Iris pigment epithelial cell (primary cell): ENCODE measurements around the gene CHCHD6.

Source experiments
- DNase-seq: peaks from one replicate; pipeline ENCODE4 v3.0.0-alpha.2; 2011; ENCODE audit warnings: low read depth

CHCHD6 gene

GRCh38 chr3:126743781-126744180 is 39.7 kb downstream of the CHCHD6 start:
- no peak for DNase-seq

GRCh38 chr3:126745760-126746394 is 41.8 kb downstream of the CHCHD6 start:
- no peak for DNase-seq

DNA sequence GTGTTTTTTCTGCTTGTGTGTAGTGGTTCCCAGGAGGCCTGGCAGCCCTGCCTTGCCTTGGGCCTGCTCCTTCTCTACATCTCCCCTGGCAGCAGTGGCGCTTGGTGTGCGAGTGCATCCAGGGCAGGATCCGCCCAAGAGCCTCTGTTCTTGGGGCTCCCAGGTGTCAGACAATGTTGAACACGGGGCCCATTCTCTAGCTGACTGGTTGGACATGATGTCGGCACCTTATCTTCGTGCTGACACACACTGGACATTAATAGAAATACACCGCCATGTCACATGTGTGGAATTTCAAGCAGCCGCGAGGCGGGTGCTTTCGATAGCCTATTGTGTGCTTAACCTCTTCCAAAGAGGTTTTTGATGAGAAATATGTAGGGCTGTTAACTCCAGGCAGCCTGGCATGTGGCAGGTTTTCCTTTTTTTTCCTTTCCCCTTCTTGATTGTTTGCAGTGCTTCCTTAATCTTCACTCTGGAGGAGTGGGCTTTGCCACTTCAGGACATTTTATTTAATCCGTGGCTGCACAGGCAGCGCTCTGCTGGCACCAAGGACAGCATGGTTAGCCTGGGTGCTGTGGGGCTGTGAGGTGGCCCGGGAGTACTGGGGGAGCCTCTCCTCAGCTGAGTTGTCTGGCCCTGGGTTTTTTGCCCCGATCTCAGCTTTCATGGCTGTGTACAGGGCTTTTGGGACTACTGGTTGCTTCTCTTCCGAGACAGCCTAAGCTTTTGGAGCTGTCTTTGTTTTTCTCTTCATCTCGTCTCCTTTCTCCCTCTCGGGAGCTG is 42.5 kb downstream of the CHCHD6 start:
- peak; percentile 80 for DNase-seq

DNA sequence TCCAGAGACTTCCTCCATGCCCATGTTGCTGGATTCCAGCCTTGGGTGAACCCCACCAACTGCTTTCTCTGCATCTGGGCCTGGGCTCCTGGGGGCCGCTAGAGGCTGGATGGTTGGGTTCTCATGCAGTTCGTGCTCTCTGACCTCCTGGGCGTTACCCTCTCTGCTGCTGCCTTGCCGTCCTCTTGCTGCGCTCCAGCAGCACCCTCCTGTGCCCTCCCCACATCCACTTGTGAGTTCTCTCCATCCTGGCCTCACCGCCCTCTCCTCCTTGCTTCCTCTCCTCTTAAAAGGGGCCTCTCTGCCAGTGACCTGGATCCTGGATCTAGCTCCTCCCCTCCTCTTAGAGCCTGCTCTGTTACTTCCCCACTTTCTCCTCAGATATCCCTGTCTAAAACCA is 43.7 kb downstream of the CHCHD6 start:
- DNase-seq, result no peak

DNA sequence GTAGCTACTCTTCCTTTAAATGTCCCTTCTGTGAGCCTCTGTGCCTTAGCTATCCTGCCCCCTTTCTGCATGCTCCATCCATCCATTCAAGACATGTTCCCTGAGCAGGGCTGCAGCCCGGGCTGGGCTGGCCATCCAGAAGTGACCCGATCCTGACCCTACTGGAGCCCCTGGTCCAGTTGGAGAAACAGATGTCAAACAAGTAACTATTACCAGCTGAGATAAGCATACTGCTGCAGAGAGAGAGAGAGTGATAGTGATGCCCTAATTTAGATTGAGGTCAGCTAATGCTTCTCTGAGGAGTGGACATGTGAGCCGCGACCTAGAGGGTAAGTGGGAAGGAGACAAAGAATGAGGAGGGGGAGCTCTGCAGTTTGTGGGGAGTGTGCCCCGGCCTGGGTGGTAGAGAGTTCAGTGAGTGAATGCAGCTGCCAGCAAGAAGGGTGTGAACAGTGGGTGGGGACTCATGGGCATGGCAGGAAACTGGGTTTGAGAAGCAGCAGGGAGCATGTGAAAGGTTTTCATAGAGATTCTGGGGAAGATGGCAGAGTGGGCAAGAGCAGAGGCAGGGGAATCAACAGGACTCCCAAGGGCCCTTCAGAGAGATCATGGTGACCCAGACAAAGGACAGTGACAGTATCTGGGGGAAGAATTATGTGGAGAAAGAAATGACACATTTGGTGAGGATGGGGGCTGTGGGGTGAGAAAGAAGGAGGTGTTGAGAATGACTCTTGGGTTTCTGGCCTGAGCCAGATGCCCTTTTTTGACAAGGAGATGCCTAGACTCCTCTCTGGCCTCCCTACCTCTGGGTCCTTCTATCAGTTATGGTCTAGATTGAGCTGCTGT is 44.9 kb downstream of the CHCHD6 start:
- DNase-seq, result no peak

DNA sequence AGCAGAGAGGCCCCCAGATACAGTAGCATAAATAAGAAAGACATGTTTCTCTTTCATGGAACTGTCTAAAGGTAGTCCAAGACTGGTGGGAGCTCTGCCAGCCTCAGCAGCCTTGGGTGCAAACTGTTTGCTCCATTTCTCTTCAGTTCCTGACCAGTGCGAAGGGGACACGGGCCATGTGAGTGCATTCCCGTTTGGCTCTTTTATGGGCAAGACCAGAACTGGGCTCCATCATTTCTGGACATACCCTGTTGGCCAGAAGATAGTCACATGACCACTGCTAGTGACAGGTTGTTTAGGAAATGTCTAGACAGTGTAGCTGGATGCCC is 45.5 kb downstream of the CHCHD6 start:
- no peak for DNase-seq

DNA sequence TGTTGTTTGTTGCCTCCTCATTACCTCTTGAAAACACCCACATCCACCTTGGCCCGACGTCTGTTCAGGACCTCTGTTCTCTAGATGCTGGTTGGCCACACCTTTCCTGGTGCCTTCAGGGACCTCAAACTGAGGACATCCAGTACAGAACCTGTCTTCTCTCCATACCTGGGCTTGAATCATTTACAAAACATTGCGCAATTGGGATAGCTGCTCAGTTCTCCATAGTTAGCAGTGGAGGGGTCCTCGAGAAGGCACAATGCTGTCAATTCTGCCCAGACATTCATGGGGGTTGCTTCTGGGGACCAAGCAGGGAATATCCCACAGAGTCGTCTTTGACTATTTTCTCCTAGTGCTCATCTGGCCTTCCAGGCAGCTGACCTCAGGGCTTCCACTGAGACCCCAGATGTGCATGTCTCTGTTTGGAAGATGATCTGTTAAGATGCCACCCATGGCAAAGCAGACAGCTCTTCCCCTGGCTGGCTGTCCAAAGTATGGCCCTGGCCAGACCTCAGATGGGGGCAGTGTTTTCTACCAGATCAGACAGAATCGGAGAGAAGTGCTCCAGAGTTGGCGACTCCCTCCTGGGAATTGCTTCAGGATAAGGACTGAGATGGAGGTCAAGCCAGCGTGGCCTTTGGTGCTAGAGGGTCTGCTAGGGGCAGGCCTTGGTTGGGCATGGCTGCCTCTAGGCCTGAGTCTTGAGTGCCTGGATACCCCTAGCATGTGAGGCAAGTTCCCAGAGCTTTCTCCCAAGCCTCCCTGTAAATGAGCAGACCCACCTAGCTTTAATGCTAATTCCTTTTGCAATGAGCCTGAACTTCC is 46.1 kb downstream of the CHCHD6 start:
- no peak for DNase-seq

- no peak for DNase-seq
These were observed 46.7 kb downstream of the CHCHD6 start for GRCh38 chr3:126750756-126751121.

- DNase-seq, result no peak
These were observed 47.7 kb downstream of the CHCHD6 start for GRCh38 chr3:126751611-126752302.

- DNase-seq, result peak; percentile 71
These were observed 48.5 kb downstream of the CHCHD6 start for GRCh38 chr3:126752303-126753190.

DNA sequence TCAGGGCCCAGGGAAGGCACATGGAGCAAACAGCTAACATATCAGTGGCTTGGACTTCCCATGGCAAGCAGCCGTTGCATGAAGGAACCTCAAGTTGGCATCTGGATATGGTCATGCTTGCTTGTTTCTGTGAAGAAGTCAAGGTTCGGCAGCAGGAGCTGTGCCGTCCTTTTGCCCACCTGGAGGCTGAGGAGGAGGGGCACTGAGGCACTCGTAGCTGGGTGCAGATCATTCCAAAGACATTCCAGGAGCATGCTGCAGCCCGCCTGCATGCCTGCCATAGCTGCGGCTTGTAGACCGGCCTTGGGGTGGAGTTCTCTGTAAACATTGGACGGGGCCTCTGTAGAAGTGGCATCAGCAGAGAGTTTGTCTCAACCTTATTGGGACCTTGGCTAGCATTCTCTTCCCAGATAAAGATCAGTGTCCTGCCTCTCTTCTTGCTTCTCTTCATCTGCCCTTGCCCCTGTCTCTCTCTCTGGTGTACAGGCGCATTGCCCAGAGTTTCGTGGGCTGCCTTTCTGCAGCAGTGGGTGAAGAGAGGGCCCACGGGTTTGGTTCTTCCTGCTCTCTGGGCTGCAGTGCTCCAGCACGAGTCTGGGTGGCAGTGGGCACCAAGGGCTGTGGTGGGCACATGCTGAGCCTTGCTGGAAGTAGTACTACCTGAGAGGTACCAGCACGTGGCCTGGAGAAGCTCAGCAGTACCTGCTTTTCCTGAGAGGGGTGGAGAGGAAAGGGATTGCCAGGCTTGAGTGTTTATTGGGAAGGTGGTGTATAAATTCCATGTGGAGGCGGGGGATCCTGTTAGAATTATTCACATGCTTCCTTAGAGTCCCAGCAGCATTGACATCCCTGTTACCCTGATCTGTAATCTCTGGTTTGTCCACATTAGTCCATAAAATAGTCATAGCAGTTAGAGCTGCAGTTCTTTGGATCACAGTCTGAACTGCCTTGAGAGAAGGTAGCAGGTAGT is 49.4 kb downstream of the CHCHD6 start:
- peak; percentile 51 for DNase-seq

DNA sequence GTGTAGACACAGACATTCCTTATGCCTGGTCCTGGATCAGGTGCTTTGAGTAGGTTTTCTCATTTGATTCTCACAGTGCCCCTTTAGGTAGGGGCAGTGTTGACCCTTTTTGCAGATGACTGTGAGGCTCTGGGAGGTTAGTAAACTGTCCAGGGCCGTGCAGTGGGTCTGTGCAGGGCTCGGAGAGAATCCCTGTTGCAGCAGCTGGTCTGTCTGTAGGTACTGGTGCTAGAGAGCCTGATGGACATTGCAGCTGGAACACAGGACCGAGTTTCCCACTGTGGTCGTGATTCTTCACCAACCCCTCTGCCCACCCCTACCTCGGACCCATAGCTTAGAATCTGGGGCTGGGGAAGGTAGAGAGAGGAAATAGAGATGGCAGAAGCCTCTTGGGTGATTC is 51.8 kb downstream of the CHCHD6 start:
- DNase-seq, result no peak

- no peak for DNase-seq
These were observed 54.0 kb downstream of the CHCHD6 start for GRCh38 chr3:126758026-126758425.

DNA sequence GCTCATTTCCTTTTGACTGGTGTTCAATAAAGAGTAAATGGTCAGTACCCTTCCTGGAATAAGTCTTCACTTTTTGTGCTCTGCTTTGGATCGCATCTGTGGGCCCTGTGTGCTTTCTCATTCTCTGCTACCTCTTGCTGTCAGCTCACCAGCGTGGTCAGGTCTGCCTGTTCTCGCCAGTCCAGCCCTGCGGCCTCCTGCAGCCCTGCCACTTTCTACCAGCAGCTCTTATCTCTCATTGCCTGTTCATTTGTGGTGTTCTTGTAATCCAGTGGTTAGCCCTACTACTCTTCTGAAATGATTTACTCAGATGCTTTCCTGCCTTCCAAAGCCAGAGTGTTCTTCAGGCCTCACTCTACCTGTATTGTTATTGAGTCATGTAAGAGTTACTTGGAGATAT is 54.8 kb downstream of the CHCHD6 start:
- DNase-seq, result no peak

GRCh38 chr3:126760541-126760940 is 56.5 kb downstream of the CHCHD6 start:
- DNase-seq, result no peak

- no peak for DNase-seq
These were observed 59.0 kb downstream of the CHCHD6 start for GRCh38 chr3:126763035-126763434.

DNA sequence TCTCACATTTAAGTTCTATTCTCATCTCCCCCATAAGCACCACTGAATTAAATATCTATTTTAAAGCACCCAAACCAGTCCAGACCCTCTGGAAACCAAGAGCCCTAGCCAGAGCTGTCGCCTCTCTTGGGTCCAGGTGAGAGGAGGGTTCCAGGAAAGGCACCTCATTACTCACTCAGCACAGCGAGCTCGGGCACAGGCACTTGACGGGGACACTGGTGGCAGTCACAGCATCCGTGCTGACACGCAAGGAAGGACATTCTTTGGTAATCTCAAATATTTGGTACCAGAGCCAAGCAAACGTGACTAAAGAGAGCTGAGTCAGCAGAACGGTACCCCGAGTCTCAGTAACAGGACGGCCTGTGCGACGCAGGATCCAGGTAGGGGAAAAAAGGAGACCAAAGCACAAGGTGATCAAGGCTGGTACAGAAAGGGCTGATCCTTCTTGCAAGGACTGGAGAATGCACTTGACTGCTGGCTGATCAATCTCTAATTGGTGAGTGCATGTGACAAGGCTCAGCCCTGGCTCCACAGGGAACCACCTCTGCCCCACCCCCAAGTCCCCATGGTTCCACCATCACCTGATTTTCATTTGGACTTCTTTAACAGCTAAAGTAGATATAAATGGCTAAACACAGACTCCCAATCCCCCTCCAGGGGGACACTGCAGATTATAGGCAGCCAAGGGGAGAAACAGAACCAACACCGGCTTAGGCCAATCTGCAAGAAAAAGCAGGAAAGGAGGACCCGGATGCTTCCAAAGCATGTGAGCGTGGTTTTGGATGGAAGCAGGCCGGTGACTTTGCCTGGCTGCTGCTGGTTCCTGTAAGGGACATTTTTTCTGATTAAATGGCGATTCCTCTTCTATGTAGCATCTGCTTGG is 61.4 kb downstream of the CHCHD6 start:
- no peak for DNase-seq

DNA sequence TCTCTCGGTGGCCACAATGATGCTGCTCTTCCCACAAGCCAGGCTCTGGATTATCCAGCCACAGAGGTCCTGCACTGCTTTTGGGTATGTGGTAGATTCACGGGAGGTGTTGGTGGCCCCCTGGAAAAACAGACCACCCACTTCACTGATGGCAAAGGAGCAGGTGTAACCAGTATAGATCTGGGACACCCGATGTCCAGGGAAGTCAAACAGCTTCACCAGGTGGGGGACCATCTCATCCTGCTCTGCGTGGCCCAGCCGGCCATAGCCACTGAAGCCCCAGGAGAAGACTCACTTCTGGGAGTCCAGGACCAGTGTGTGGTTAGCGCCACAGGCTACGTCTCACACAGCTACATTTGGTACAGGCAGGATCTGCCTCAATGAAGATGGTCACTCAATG is 62.6 kb downstream of the CHCHD6 start:
- DNase-seq, result no peak
